A549 (cell line): ENCODE data around the gene CELF2. TPM values are rescaled to one million over a fixed set of nuclear protein-coding genes. Genes with fewer than 3 reads are reported as not detected.

Experiments used
- ATAC-seq, 2 experiments: fragments of 200-7000 bp in 1 of 2; fragments of >200 bp in 1 of 2; cut with Nextera tagmentation in 1 of 2; cut with Tn5 transposase in 1 of 2; 3 replicates each; pipeline versions ENCODE4 v1.8.0 to v1.9.1; 2018 to 2020; ENCODE audit warnings: mild to moderate bottlenecking in 1 of 2, moderate library complexity in 1 of 2
- CTCF ChIA-PET: fragments of 300-600 bp; sonication (Branson Sonifier 250); formaldehyde crosslinking; extraction: SDS; loops from one replicate; lab custom pipeline; 2021; ENCODE audit warnings: antibody characterized with exemption, inconsistent platforms; lab: Yijun Ruan, JAX
- POLR2A ChIA-PET: fragments of 350-600 bp; formaldehyde crosslinking; extraction: SDS; loops from one replicate; lab custom pipeline; 2021; ENCODE audit warnings: antibody characterized with exemption, inconsistent platforms; lab: Yijun Ruan, JAX
- DNase-seq, 2 experiments: peaks; one replicate each; pipeline versions ENCODE4 v3.0.0 to v3.0.0-alpha.2; 2011 to 2016; ENCODE audit warnings: low read depth in 1 of 2, low spot score in 1 of 2
- FAIRE-seq: peaks from 2 replicates; lab custom pipeline; 2011; peaks lifted over from hg19 to GRCh38; lab: Jason Lieb, UNC
- H3K27ac ChIP-seq, 2 experiments: fragments of >200 bp; sonication (Bioruptor Twin); formaldehyde crosslinking; 3 replicates each; pipeline ENCODE4 v1.5.1; 2016 to 2017
- H3K4me1 ChIP-seq: fragments of >200 bp; sonication (Bioruptor Twin); formaldehyde crosslinking; 3 replicates; pipeline ENCODE4 v1.6.1; 2016
- H3K4me2 ChIP-seq: fragments of >200 bp; sonication (Bioruptor Twin); formaldehyde crosslinking; 3 replicates; pipeline ENCODE4 v1.6.1; 2016
- H3K4me3 ChIP-seq: fragments of >200 bp; sonication (Bioruptor Twin); formaldehyde crosslinking; 3 replicates; pipeline ENCODE4 v1.5.1; 2016
- H3K9me3 ChIP-seq: fragments of >200 bp; sonication (Bioruptor Twin); formaldehyde crosslinking; 3 replicates; pipeline ENCODE4 v1.6.1; 2016
- ATOH8 ChIP-seq: fragments of 250-450 bp; sonication (Bioruptor Pico); IDR thresholded peaks from 2 replicates; pipeline ENCODE4 v1.5.0; 2020; ENCODE audit warnings: low read depth, mild to moderate bottlenecking, moderate library complexity
- BHLHE40 ChIP-seq: IDR thresholded peaks from 2 replicates; pipeline ENCODE4 v1.6.1; 2012; ENCODE audit warnings: low read depth, low read length, inconsistent platforms
- CBX2 ChIP-seq: fragments of 200-600 bp; sonication (generic); IDR thresholded peaks from 2 replicates; pipeline ENCODE4 v1.6.1; 2016; ENCODE audit warnings: low read depth, mild to moderate bottlenecking, borderline replicate concordance
- CBX8 ChIP-seq: fragments of 200-600 bp; sonication (generic); IDR thresholded peaks from 2 replicates; pipeline ENCODE4 v1.6.1; 2016
- E2F6 ChIP-seq: IDR thresholded peaks from 2 replicates; pipeline ENCODE4 v1.6.1; 2012; ENCODE audit warnings: low read depth, borderline replicate concordance
- EHMT2 ChIP-seq: fragments of 200-600 bp; sonication (generic); IDR thresholded peaks from 2 replicates; pipeline ENCODE4 v1.6.1; 2016; ENCODE audit warnings: antibody characterized with exemption, low read depth, mild to moderate bottlenecking, moderate library complexity
- EP300 ChIP-seq, 2 experiments: fragments of >200 bp; sonication (Bioruptor Twin); formaldehyde crosslinking; IDR thresholded peaks; 2 replicates in 1 of 2; 3 replicates in 1 of 2; pipeline ENCODE4 v1.6.1; 2016 to 2017
- FOXS1 ChIP-seq: fragments of 250-450 bp; sonication (Bioruptor Pico); IDR thresholded peaks from 2 replicates; pipeline ENCODE4 v1.5.0; 2020; ENCODE audit warnings: mild to moderate bottlenecking, moderate library complexity
- GATA3 ChIP-seq: IDR thresholded peaks from 2 replicates; pipeline ENCODE4 v1.6.1; 2012; ENCODE audit warnings: borderline replicate concordance
- HDAC2 ChIP-seq: fragments of 200-600 bp; sonication (generic); IDR thresholded peaks from 2 replicates; pipeline ENCODE4 v1.6.1; 2016
- HES2 ChIP-seq: fragments of >200 bp; sonication (Bioruptor Twin); formaldehyde crosslinking; IDR thresholded peaks from 2 replicates; pipeline ENCODE4 v1.6.1; 2016
- HMGXB4 ChIP-seq: fragments of 250-450 bp; sonication (Bioruptor Pico); IDR thresholded peaks from 2 replicates; pipeline ENCODE4 v1.5.0; 2021; ENCODE audit warnings: mild to moderate bottlenecking, moderate library complexity, borderline replicate concordance
- HOXA7 ChIP-seq: fragments of 250-450 bp; sonication (Bioruptor Pico); IDR thresholded peaks from 2 replicates; pipeline ENCODE4 v1.5.0; 2020; ENCODE audit warnings: mild to moderate bottlenecking, moderate library complexity
- HOXB13 ChIP-seq: fragments of 250-450 bp; sonication (Bioruptor Pico); IDR thresholded peaks from 2 replicates; pipeline ENCODE4 v1.5.0; 2020; ENCODE audit warnings: low read depth, mild to moderate bottlenecking, moderate library complexity
- HOXB5 ChIP-seq: fragments of 250-450 bp; sonication (Bioruptor Pico); IDR thresholded peaks from 2 replicates; pipeline ENCODE4 v1.5.0; 2020; ENCODE audit warnings: mild to moderate bottlenecking, moderate library complexity
- JUN ChIP-seq, 2 experiments: fragments of >200 bp; sonication (Bioruptor Twin); formaldehyde crosslinking; IDR thresholded peaks; 2 replicates in 1 of 2; 3 replicates in 1 of 2; pipeline ENCODE4 v1.6.1; 2016 to 2017
- JUNB ChIP-seq: fragments of >200 bp; sonication (Bioruptor Twin); formaldehyde crosslinking; IDR thresholded peaks from 2 replicates; pipeline ENCODE4 v1.6.1; 2016
- KDM1A ChIP-seq: fragments of 200-600 bp; sonication (generic); IDR thresholded peaks from 2 replicates; pipeline ENCODE4 v1.6.1; 2016; ENCODE audit warnings: low read depth, mild to moderate bottlenecking
- KDM5A ChIP-seq: fragments of 200-600 bp; sonication (generic); IDR thresholded peaks from 2 replicates; pipeline ENCODE4 v1.6.1; 2016; ENCODE audit warnings: antibody characterized with exemption, mild to moderate bottlenecking
- MYC ChIP-seq: IDR thresholded peaks from 2 replicates; pipeline ENCODE4 v1.6.1; 2012; ENCODE audit warnings: mild to moderate bottlenecking, inconsistent platforms, low read length, improper control_type of control experiment, borderline replicate concordance
- NPAS2 ChIP-seq: fragments of 250-450 bp; sonication (Bioruptor Pico); IDR thresholded peaks from 2 replicates; pipeline ENCODE4 v1.8.0; 2022; ENCODE audit warnings: mild to moderate bottlenecking, moderate library complexity, borderline replicate concordance
- PBX3 ChIP-seq: IDR thresholded peaks from 2 replicates; pipeline ENCODE4 v1.6.1; 2012
- PHF8 ChIP-seq: fragments of 200-600 bp; sonication (generic); IDR thresholded peaks from 2 replicates; pipeline ENCODE4 v1.6.1; 2016; ENCODE audit warnings: low read depth, mild to moderate bottlenecking, antibody characterized with exemption, moderate library complexity, borderline replicate concordance
- RFX5 ChIP-seq: fragments of 450-650 bp; IDR thresholded peaks from 2 replicates; pipeline ENCODE4 v1.7.1; 2014; ENCODE audit warnings: antibody characterized with exemption, mild to moderate bottlenecking, moderate library complexity
- RNF2 ChIP-seq: fragments of 200-600 bp; sonication (generic); IDR thresholded peaks from 2 replicates; pipeline ENCODE4 v1.6.1; 2016; ENCODE audit warnings: low read depth, mild to moderate bottlenecking, antibody characterized with exemption, moderate library complexity, borderline replicate concordance
- SREBF2 ChIP-seq: fragments of 450-650 bp; IDR thresholded peaks from 2 replicates; pipeline ENCODE4 v1.6.1; 2014; ENCODE audit warnings: mild to moderate bottlenecking, moderate library complexity
- TFCP2L1 ChIP-seq: fragments of 250-450 bp; sonication (Bioruptor Pico); IDR thresholded peaks from 2 replicates; pipeline ENCODE4 v1.5.0; 2021; ENCODE audit warnings: mild to moderate bottlenecking
- ZFP36 ChIP-seq: fragments of 450-650 bp; IDR thresholded peaks from 2 replicates; pipeline ENCODE4 v1.6.1; 2014; ENCODE audit warnings: borderline replicate concordance; ENCODE audit not compliant: partially characterized antibody
- ZNF302 ChIP-seq: fragments of 250-450 bp; sonication (Bioruptor Pico); IDR thresholded peaks from 2 replicates; pipeline ENCODE4 v1.9.0; 2021; ENCODE audit warnings: inconsistent platforms, mild to moderate bottlenecking, moderate library complexity
- ZSCAN20 ChIP-seq: fragments of 250-450 bp; sonication (Bioruptor Pico); IDR thresholded peaks from 2 replicates; pipeline ENCODE4 v1.8.0; 2022; ENCODE audit warnings: mild to moderate bottlenecking, moderate library complexity
- WGBS: methylation state at CpG from one replicate; pipeline ENCODE4 v1.1.6; 2017; ENCODE audit errors: missing lambda C conversion rate; 5-methylcytosine and 5-hydroxymethylcytosine counted together
- polyA plus RNA-seq, 4 experiments: library from polyadenylated mRNA; depleted of rRNA in 3 of 4; stranded (reverse); fragments of >200 nt; fragmentation: RNase III in 1 of 4; extraction: RNeasy Plus Mini Kit Qiagen cat#74134 plus additional on column Dnase treatment in 1 of 4; gene quantifications; 2 replicates in 3 of 4; 3 replicates in 1 of 4; pipeline ENCODE4 v1.2.3, GENCODE V29; 2011 to 2017

The CELF2 gene
- polyA plus RNA-seq, 2 of the 4 experiments (the other 2 are of a cell fraction) = 0.01 to 0.03 TPM

GRCh38 chr10:11337516-11337915 lies 319.8 kb downstream of the CELF2 start:
- TF ChIP-seq RFX5 = no peak
- TF ChIP-seq GATA3 = no peak
- no peak for TF ChIP-seq HOXB5 (CRISPR knock-in tag)
- no peak for TF ChIP-seq PBX3
- TF ChIP-seq PHF8 = no peak
- no peak for TF ChIP-seq BHLHE40
- no peak for TF ChIP-seq NPAS2 (CRISPR knock-in tag)
- TF ChIP-seq JUN (IDR thresholded peaks at IDR 0.05) = no peak
- TF ChIP-seq JUNB = no peak
- TF ChIP-seq HDAC2 = no peak
- TF ChIP-seq EP300 (IDR thresholded peaks at IDR 0.05) = no peak
- TF ChIP-seq TFCP2L1 (CRISPR knock-in tag) = no peak
- TF ChIP-seq KDM1A = no peak
- no peak for TF ChIP-seq HMGXB4 (CRISPR knock-in tag)
- TF ChIP-seq ZNF302 = no peak
- TF ChIP-seq ATOH8 (CRISPR knock-in tag) = no peak
- no peak for TF ChIP-seq RNF2
- no peak for TF ChIP-seq ZFP36
- TF ChIP-seq, all 56 proteins: peak for 0
- POLR2A ChIA-PET = no interaction called here
- Histone ChIP-seq H3K4me2 (no peak overlapping the region), H3K4me3 (no peak overlapping the region), H3K9me3 (no peaks in the 10 kb centered on the region), H3K27ac (no peak overlapping the region), H3K4me1 (no peaks in the 10 kb centered on the region)
- no peak for DNase-seq
- no peak for FAIRE-seq
- WGBS = 34% methylated on average over 15 of the region's 15 CpGs
- CTCF ChIA-PET = no interaction called here
- ATAC-seq = no peak

- Histone ChIP-seq H3K9me3 (no peaks in the 10 kb centered on the region), H3K4me1 (no peaks in the 10 kb centered on the region), H3K4me2 (no peak overlapping the region), H3K27ac (no peak overlapping the region), H3K4me3 (no peak overlapping the region)
- ChIA-PET POLR2A (no interaction called here), CTCF (interaction anchor here (1.0 kb wide), 1 partner anchor 10 kb away, joined by 3 read pairs; no protein-coding TSS in a partner anchor)
- no peak for ATAC-seq
- no peak for DNase-seq
- 57% methylated on average over 10 of the region's 10 CpGs for WGBS
- no peak for FAIRE-seq
- no peak for TF ChIP-seq EP300 (IDR thresholded peaks at IDR 0.05)
- no peak for TF ChIP-seq HDAC2
- TF ChIP-seq ZSCAN20 (CRISPR knock-in tag) = no peak
- TF ChIP-seq EHMT2 = no peak
- no peak for TF ChIP-seq TFCP2L1 (CRISPR knock-in tag)
- no peak for TF ChIP-seq HOXA7 (CRISPR knock-in tag)
- no peak for TF ChIP-seq E2F6
- TF ChIP-seq CBX8 = no peak
- TF ChIP-seq KDM5A = no peak
- no peak for TF ChIP-seq RFX5
- TF ChIP-seq HES2 = no peak
- TF ChIP-seq MYC = no peak
- TF ChIP-seq CBX2 = no peak
- TF ChIP-seq HOXB13 = no peak
- no peak for TF ChIP-seq NPAS2 (CRISPR knock-in tag)
- no peak for TF ChIP-seq SREBF2
- TF ChIP-seq PBX3 = no peak
- TF ChIP-seq ZFP36 = no peak
- no peak for TF ChIP-seq FOXS1 (CRISPR knock-in tag)
Observed at GRCh38 chr10:11338160-11338844, 320.6 kb downstream of the CELF2 start.
